Common myeloid progenitor, CD34-positive (primary cell): Measurements from ENCODE around the gene GRIN3A.

Source experiments
- CTCF ChIA-PET: fragments of 350-600 bp; sonication (Branson Sonifier 250); formaldehyde crosslinking; loops from one replicate; lab custom pipeline; 2021; ENCODE audit warnings: antibody characterized with exemption; lab: Charles Lee
- POLR2A ChIA-PET: fragments of 350-600 bp; sonication (Branson Sonifier 250); formaldehyde crosslinking; loops from one replicate; lab custom pipeline; 2021; ENCODE audit warnings: antibody characterized with exemption; lab: Charles Lee
- DNase-seq, 3 donors: peaks; one replicate each; pipeline versions ENCODE4 v3.0.0 to v3.0.0-alpha.2; 2013
- H3K27ac ChIP-seq, 2 experiments: 1 replicate in 1 of 2; 2 replicates in 1 of 2; pipeline ENCODE4 v1.7.0; 2013; ENCODE audit warnings: inconsistent platforms in 2 of 2, low read length in 2 of 2, mild to moderate bottlenecking in 2 of 2, low read depth in 1 of 2, moderate library complexity in 1 of 2; ENCODE audit not compliant: severe bottlenecking in 2 of 2, insufficient read depth in 1 of 2, poor library complexity in 1 of 2
- H3K27me3 ChIP-seq, 5 experiments: replicated peaks in 2 of 5; 1 replicate in 3 of 5; 2 replicates in 2 of 5; pipeline versions ENCODE4 v1.6.1 to v1.7.0; 2013; ENCODE audit warnings: low read length in 4 of 5, mild to moderate bottlenecking in 2 of 5, moderate library complexity in 2 of 5, inconsistent platforms in 1 of 5; ENCODE audit not compliant: insufficient read depth in 5 of 5, control insufficient read depth in 4 of 5
- H3K36me3 ChIP-seq, 4 experiments: 1 replicate in 2 of 4; 2 replicates in 2 of 4; pipeline versions ENCODE4 v1.6.1 to v1.7.0; 2013; ENCODE audit warnings: low read length in 3 of 4, control low read depth in 1 of 4, mild to moderate bottlenecking in 1 of 4; ENCODE audit not compliant: control insufficient read depth in 4 of 4, insufficient read depth in 4 of 4
- H3K4me1 ChIP-seq, 4 experiments: 1 replicate in 3 of 4; 2 replicates in 1 of 4; pipeline versions ENCODE4 v1.6.1 to v1.7.1; 2013; ENCODE audit warnings: low read length in 3 of 4, mild to moderate bottlenecking in 3 of 4, control low read depth in 1 of 4, inconsistent platforms in 1 of 4, moderate library complexity in 1 of 4; ENCODE audit not compliant: control insufficient read depth in 4 of 4, insufficient read depth in 4 of 4; ENCODE audit errors: control extremely low read depth in 1 of 4
- H3K4me3 ChIP-seq, 7 experiments: 1 replicate in 4 of 7; 2 replicates in 3 of 7; pipeline versions ENCODE4 v1.5.1 to v1.7.0; 2013; ENCODE audit warnings: mild to moderate bottlenecking in 7 of 7, low read length in 6 of 7, moderate library complexity in 6 of 7, inconsistent platforms in 2 of 7, low read depth in 2 of 7, control low read depth in 1 of 7; ENCODE audit not compliant: insufficient read depth in 4 of 7, control insufficient read depth in 1 of 7; ENCODE audit errors: extremely low read depth in 1 of 7
- H3K9me3 ChIP-seq, 5 experiments: 1 replicate in 4 of 5; 2 replicates in 1 of 5; pipeline versions ENCODE4 v1.6.1 to v1.7.1; 2013; ENCODE audit warnings: low read length in 4 of 5, mild to moderate bottlenecking in 2 of 5, inconsistent platforms in 1 of 5, low read depth in 1 of 5, moderate library complexity in 1 of 5; ENCODE audit not compliant: control insufficient read depth in 4 of 5, insufficient read depth in 2 of 5; ENCODE audit errors: control extremely low read depth in 1 of 5
- WGBS: methylation state at CpG from one replicate; pipeline ENCODE4 v1.1.5; 2013; ENCODE audit not compliant: insufficient coverage; 5-methylcytosine and 5-hydroxymethylcytosine counted together

Gene GRIN3A

DNA sequence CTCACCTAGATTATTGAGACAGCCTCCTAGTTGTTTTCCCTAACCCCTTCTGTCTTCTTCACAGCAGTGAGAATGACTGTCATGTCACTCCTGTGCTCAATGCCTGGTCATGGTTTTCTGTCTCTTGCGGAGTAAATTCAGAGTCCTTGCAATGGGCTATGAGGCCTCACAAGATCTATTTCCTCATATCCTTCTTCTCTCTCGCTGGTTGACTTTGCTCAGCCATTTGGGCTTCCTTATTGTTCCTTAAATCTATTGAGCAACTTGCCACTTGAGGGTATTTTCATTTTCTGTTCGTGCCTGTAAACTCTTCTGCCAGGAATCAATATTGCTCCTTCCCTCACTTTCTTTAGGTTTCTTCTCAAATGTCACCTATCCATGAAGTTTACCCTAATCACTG is 152.7 kb downstream of the GRIN3A start:
- Histone ChIP-seq H3K4me1 (no peaks in the 10 kb centered on the region), H3K4me3 (no peak overlapping the region), H3K9me3 (no peaks in the 10 kb centered on the region), H3K27ac (no peak overlapping the region), H3K36me3 (no peaks in the 10 kb centered on the region), H3K27me3 (no peaks in the 10 kb centered on the region)
- DNase-seq, result peak in 1 of 3 donors; percentile 5
- POLR2A ChIA-PET, result no interaction called here
- 77% methylated on average over 3 of the region's 3 CpGs for whole genome bisulfite sequencing
- CTCF ChIA-PET, result no interaction called here

DNA sequence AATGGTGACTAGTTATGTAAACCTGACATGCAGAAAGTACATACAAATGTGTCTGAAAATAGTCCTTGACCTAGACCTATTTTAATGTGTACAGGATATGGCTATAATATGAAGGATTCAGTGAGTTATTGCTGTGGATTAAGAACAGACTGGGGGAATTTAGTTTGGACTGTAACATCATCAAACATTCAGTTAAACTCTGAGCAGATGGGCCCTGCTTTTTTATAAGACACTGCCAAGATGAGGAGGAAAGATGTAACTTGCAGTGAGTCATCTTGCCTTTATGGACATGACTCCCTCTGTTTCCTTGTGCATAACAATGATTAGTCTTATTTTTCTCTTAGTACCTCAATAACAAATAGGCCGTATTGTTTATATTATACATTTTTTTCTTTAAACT is 155.9 kb downstream of the GRIN3A start:
- Histone ChIP-seq H3K4me1 (no peaks in the 10 kb centered on the region), H3K27me3 (no peaks in the 10 kb centered on the region), H3K4me3 (no peak overlapping the region), H3K9me3 (no peaks in the 10 kb centered on the region), H3K27ac (no peak overlapping the region), H3K36me3 (no peaks in the 10 kb centered on the region)
- ChIA-PET POLR2A (no interaction called here), CTCF (no interaction called here)
- no CpG with 5 or more reads among the region's 1 CpG for WGBS
- DNase-seq, result no peak

GRCh38 chr9:101579711-101580545 is 158.5 kb downstream of the GRIN3A start:
- no peaks in the 10 kb centered on the region for H3K4me1 ChIP-seq
- H3K9me3 ChIP-seq, result no peaks in the 10 kb centered on the region
- POLR2A ChIA-PET, result no interaction called here
- no peak for DNase-seq
- no peaks in the 10 kb centered on the region for H3K36me3 ChIP-seq
- no peak overlapping the region for H3K4me3 ChIP-seq
- WGBS, result 100% methylated on average over 6 of the region's 6 CpGs
- no peak overlapping the region for H3K27ac ChIP-seq
- H3K27me3 ChIP-seq, result no peaks in the 10 kb centered on the region
- CTCF ChIA-PET, result interaction anchor here (1.1 kb wide), 1 partner anchor 9 kb away, joined by 3 read pairs; no protein-coding TSS in a partner anchor

DNA sequence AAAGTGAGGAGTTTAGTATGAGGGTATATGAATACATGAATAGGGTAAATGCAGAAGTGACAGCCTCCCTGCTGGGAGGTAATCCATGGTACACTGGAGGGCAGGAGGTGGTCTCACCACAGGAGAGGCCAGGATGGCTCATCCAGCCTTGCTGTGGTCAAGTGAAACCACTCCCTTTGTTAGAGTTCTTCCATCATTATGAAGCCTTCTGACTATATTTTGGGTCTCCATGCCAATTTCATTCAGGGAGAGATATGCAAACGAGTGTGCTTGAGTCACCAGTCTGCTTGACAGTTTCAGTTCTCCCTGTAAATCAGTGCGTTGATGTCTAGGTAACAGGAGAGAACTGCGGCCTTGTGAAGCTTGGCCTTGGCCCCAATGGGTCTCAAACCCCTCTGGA is 160.1 kb downstream of the GRIN3A start:
- no peak overlapping the region for H3K4me3 ChIP-seq
- no peaks in the 10 kb centered on the region for H3K4me1 ChIP-seq
- ChIA-PET CTCF (no interaction called here), POLR2A (no interaction called here)
- H3K27ac ChIP-seq, result no peak overlapping the region
- no peaks in the 10 kb centered on the region for H3K36me3 ChIP-seq
- no peaks in the 10 kb centered on the region for H3K9me3 ChIP-seq
- H3K27me3 ChIP-seq, result no peaks in the 10 kb centered on the region
- WGBS, result 100% methylated on average over 3 of the region's 3 CpGs
- no peak for DNase-seq

GRCh38 chr9:101574731-101575333 is 163.6 kb downstream of the GRIN3A start:
- H3K9me3 ChIP-seq, result no peaks in the 10 kb centered on the region
- ChIA-PET POLR2A (no interaction called here), CTCF (interaction anchor here (1.2 kb wide), 1 partner anchor 9 kb away, joined by 4 read pairs; no protein-coding TSS in a partner anchor)

GRCh38 chr9:101572316-101572715 is 166.1 kb downstream of the GRIN3A start:
- no peaks in the 10 kb centered on the region for H3K9me3 ChIP-seq
- CTCF ChIA-PET, result no interaction called here
- H3K4me3 ChIP-seq, result no peak overlapping the region

More at GRCh38 chr9:101574731-101575333, 163.6 kb downstream of the GRIN3A start:
- no peak overlapping the region for H3K4me3 ChIP-seq
- H3K4me1 ChIP-seq, result no peaks in the 10 kb centered on the region
- DNase-seq, result no peak
- H3K27ac ChIP-seq, result no peak overlapping the region
- peaks cover 0 to 2% (median under 1%) of the 10 kb centered on the region in 4 experiments for H3K36me3 ChIP-seq
- H3K27me3 ChIP-seq, result no peaks in the 10 kb centered on the region

DNA sequence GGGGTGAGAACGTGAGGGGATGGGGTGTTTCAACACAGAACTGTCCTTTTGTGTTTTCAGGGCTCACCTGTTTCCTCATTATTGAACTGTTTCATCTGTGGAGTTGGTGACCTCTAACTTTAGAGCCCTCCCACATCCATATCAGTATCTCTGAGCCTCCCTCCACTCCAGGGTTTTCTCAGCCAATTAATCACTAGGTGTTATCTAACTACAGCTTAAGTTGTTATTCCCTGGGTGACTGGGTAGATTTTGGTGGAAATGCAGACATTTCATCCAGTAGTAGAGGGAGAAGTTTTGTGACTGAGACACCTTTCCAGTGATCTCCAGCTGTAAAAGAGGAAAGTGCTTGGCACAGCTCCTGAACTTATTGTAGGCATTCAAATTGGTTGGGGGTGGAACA is 167.3 kb downstream of the GRIN3A start:
- ChIA-PET CTCF (interaction anchor here (0.9 kb wide), 1 partner anchor 9 kb away, joined by 3 read pairs; no protein-coding TSS in a partner anchor), POLR2A (no interaction called here)
- Histone ChIP-seq H3K4me3 (no peak overlapping the region), H3K4me1 (no peaks in the 10 kb centered on the region), H3K27me3 (no peaks in the 10 kb centered on the region), H3K27ac (no peak overlapping the region), H3K36me3 (peaks cover 2 to 8% (median 5%) of the 10 kb centered on the region in 4 experiments), H3K9me3 (no peaks in the 10 kb centered on the region)
- no CpG with 5 or more reads among the region's 1 CpG for WGBS
- DNase-seq, result no peak

More at GRCh38 chr9:101572316-101572715, 166.1 kb downstream of the GRIN3A start:
- no peak for DNase-seq
- Histone ChIP-seq H3K36me3 (peaks cover 0 to 5% (median 3%) of the 10 kb centered on the region in 4 experiments), H3K27me3 (no peaks in the 10 kb centered on the region), H3K4me1 (no peaks in the 10 kb centered on the region), H3K27ac (no peak overlapping the region)
- WGBS, result 100% methylated on average over 1 of the region's 2 CpGs
- POLR2A ChIA-PET, result no interaction called here
